GM19438 (cell line): ENCODE data around the gene PHKG2.

ENCODE experiments used
- ATAC-seq: cut with Tn5 transposase; IDR thresholded peaks from one replicate; pipeline ENCODE4 v1.9.1; 2021; ENCODE audit warnings: low read depth; ENCODE audit not compliant: unreplicated experiment

PHKG2 gene

DNA sequence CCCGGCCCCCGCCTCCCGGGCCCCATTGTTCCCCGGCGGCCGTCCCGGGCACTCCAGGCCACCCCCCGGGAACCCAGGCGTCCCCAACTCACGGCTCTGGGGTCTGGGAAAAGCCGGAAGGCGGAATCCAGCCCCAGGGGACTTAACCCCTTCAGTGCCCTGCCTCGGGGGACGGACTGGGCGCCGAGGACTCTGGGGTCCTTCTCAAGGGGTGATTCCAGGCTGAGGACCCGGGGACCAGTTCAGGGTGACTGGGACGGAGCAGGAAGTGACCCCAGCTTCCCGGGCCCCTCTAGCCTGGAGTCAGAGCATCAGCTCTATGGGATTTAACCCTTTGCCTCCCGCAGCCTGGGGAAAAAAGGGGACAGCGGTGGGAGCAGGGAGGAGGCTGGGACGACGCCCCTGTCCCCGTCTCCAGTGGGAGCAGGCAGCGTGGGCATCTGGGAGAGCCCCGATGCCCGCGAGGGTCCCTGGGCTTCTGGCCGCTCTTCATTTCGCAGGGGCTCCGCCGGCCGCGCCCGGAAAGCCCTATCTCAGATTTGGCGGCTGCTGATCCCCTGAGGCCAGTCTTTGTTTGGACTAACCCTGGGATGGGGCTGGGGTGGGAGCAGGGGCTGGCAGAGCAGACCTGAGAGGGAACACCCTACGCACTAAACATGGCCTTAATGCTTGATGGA lies 38.8 kb downstream of the PHKG2 start, which contains the start of gene ZNF629:
Gene ZNF629 (minus strand): TSS at position 270 of the 677 bp plus-strand sequence. CDS start 2,723 bp downstream, outside the sequence.
- ATAC-seq = no peak

- no peak for ATAC-seq
These were observed 39.6 kb downstream of the PHKG2 start for GRCh38 chr16:30787613-30788378.

GRCh38 chr16:30793508-30794069 lies 45.4 kb downstream of the PHKG2 start:
- no peak for ATAC-seq

DNA sequence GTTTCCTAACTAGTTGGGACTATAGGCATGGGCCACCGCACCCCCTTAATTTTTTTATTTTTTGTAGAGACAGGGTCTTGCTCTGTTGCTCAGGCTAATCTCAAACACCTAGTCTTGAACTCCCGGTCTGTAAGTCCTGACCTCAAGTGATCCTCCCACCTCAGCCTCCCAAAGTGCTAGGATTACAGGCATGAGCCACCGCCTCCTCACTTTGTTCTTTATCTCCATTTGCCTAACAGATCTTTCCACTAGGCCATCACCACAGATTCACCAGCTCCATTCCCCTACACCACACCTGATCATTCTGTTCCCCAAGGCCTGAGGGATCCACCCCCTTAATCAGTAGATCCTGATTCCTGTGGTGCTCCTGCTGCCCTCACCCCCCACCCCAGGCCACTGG lies 46.4 kb downstream of the PHKG2 start:
- ATAC-seq = no peak

- ATAC-seq = no peak
These were observed 49.6 kb downstream of the PHKG2 start for GRCh38 chr16:30797670-30798309.
